ACC112 (cell line): ENCODE results near the gene SFTPB.
"Not testable (repeated sequence)": the region's sequence is repeated elsewhere in the genome, so short reads cannot be mapped to it uniquely, and the experiment has no call there.

Experiments
- H2AFZ ChIP-seq: fragments of 200-600 bp; sonication (generic); one replicate; pipeline ENCODE4 v1.6.0; 2017; ENCODE audit warnings: antibody characterized with exemption, low read length; ENCODE audit not compliant: unreplicated experiment
- H3K27ac ChIP-seq: fragments of 200-600 bp; sonication (generic); 2 replicates; pipeline ENCODE4 v1.5.1; 2014; ENCODE audit warnings: low read depth, mild to moderate bottlenecking, antibody characterized with exemption, low read length, moderate library complexity
- H3K27me3 ChIP-seq: fragments of 200-600 bp; sonication (generic); 2 replicates; pipeline ENCODE4 v1.6.1; 2014; ENCODE audit warnings: mild to moderate bottlenecking, antibody characterized with exemption, low read length, moderate library complexity, mixed read lengths; ENCODE audit not compliant: insufficient read depth
- H3K36me3 ChIP-seq: fragments of 200-600 bp; sonication (generic); 2 replicates; pipeline ENCODE4 v1.6.1; 2016; ENCODE audit warnings: mild to moderate bottlenecking, antibody characterized with exemption, low read length, moderate library complexity, mixed read lengths; ENCODE audit not compliant: insufficient read depth
- H3K4me1 ChIP-seq: fragments of 200-600 bp; sonication (generic); one replicate; pipeline ENCODE4 v1.6.1; 2016; ENCODE audit warnings: low read length, mixed read lengths; ENCODE audit not compliant: insufficient read depth, unreplicated experiment, control insufficient read depth
- H3K4me3 ChIP-seq: fragments of 200-600 bp; sonication (generic); 2 replicates; pipeline ENCODE4 v1.5.1; 2014; ENCODE audit warnings: mild to moderate bottlenecking, low read depth, low read length
- H3K79me2 ChIP-seq: fragments of 200-600 bp; sonication (generic); one replicate; pipeline ENCODE4 v1.6.0; 2016; ENCODE audit warnings: low read length; ENCODE audit not compliant: control insufficient read depth, unreplicated experiment, insufficient read depth

Gene SFTPB

DNA sequence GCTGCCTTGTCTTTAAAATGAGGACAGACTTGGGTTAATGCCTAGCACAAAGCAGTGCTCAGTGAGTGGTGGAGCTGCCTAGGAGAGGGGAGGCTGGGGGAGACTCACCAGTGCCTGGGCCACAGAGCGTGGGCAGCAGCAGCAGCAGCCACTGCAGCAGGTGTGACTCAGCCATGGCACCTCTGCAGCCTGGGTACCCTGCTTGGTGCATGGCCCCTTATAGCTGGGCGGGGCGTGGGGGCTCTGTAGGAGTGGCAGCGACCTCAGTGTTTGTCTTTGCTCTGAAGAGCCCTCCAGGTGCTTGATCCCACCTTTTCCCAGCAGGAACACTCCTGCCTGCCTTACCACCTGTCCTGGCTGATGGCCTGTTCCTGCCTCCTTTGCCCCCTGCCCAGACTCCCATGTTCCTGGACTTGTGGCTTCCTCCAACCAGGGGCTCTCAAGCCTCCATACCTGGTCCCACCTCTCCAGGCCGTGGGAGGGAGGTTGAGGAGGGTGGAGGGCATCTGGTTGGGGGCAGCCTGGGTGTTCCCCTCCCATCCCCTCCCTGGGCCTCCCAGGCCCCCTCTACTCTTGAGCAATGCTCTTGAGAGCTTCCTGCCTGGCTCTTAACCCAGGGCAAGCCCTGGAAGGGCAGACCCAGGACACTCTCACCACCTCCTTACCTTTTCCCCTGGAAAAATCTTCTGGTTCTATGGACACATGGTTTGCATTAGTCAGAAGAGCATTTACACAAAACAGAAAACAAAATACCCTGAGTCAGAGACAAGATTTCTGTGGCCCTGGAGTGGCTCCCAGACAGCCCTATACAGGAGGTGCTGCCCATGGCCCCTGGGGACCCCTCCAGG is at the start of gene SFTPB:
SFTPB (minus strand) TSS at position 191 of the 848 bp plus-strand sequence; CDS start at position 175, 16 bp downstream.
- H3K27ac ChIP-seq = no peak within 1 kb of the TSS
- no peak within 1 kb of the TSS for H2AFZ ChIP-seq
- no peaks in the 10 kb centered on the region for H3K27me3 ChIP-seq
- H3K4me1 ChIP-seq = peaks cover 19% of the 10 kb centered on the region
- H3K4me3 ChIP-seq = no peak within 1 kb of the TSS
- H3K36me3 ChIP-seq = no peaks in the 10 kb centered on the region
- no peaks in the 10 kb centered on the region for H3K79me2 ChIP-seq

- no peaks in the 10 kb centered on the region for H3K27me3 ChIP-seq
- H3K79me2 ChIP-seq = no peaks in the 10 kb centered on the region
- no peak overlapping the region for H3K27ac ChIP-seq
- peaks cover 14% of the 10 kb centered on the region for H3K4me1 ChIP-seq
- H3K36me3 ChIP-seq = no peaks in the 10 kb centered on the region
- H2AFZ ChIP-seq = no peak overlapping the region
- H3K4me3 ChIP-seq = no peak overlapping the region
These were observed 49.5 kb upstream of the SFTPB start for GRCh38 chr2:85717308-85718008.

DNA sequence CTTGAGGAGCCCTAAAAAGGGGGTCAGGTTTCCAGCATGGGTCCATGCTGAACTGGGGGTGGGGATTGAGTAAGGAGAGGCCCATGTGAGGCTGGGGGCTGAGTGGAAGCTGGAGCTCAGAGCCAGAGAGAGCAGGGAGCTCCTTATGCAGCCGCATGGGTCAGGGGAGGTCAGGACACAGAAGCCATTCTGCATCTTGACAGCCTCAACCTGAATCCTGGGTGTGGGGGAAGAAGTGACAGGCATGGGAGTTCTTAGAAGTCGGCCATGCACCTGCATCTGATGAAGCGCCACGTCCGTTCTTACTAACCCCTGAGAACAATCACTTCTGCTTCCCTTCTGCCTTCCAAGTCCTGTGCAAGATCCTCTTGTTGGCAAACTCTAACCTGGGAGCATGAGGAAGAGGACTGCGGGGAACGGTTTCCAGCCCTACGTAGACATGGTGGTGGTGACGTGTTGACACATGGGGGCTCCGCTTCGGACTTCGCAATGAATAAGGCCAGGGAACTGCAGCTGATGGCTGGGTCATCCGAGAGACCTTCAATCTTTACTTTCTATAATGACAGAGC is 48.4 kb upstream of the SFTPB start:
- Histone ChIP-seq H3K27ac (no peak overlapping the region), H3K27me3 (no peaks in the 10 kb centered on the region), H3K4me1 (peaks cover 14% of the 10 kb centered on the region), H2AFZ (no peak overlapping the region), H3K79me2 (no peaks in the 10 kb centered on the region), H3K36me3 (no peaks in the 10 kb centered on the region), H3K4me3 (no peak overlapping the region)

DNA sequence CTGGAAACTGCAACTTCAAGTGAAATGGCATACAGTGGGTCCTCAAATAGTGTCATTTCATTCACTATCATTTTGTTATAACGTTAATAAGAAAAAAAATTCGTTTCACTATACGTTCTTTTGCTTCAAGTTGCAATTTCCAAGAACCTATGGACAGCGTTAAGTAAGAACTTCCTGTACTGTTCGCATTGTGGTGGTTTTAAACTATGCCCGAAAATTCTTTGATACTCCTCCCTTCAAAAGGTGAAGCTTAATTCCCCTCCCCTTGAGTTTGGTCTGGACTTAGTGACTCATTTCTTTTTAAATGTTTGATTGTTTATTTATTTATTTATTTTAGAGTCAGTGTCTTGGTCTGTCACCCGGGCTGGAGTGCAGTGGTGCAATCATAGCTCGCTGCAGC is 46.8 kb upstream of the SFTPB start:
- no peaks in the 10 kb centered on the region for H3K27me3 ChIP-seq

DNA sequence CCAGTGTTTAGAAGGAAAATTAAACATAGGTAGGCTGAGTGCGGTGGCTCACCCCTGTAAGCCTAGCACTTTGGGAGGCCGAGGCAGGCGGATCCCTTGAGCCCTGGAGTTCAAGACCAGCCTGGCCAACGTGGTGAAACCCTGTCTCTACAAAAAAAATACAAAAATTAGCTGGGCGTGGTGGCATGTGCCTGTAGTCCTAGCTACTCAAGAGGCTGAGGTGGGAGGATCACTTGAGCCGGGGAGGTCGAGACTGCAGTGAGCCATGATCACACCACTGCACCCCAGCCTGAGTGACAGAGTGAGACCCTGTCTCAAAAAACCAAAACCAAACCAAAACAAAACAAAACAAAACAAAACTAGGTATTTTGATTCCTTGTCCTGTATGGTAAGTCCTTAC is 46.4 kb upstream of the SFTPB start:
- H3K36me3 ChIP-seq, H3K4me3 ChIP-seq, H3K27ac ChIP-seq, H3K79me2 ChIP-seq, H3K27me3 ChIP-seq, H2AFZ ChIP-seq: not testable (repeated sequence)
- H3K4me1 ChIP-seq = peaks cover 20% of the 10 kb centered on the region

More for the DNA sequence above, 46.8 kb upstream of the SFTPB start:
- Histone ChIP-seq H3K4me1 (peaks cover 16% of the 10 kb centered on the region), H3K27ac (no peak overlapping the region), H3K36me3 (no peaks in the 10 kb centered on the region), H3K79me2 (no peaks in the 10 kb centered on the region), H2AFZ (no peak overlapping the region), H3K4me3 (no peak overlapping the region)

DNA sequence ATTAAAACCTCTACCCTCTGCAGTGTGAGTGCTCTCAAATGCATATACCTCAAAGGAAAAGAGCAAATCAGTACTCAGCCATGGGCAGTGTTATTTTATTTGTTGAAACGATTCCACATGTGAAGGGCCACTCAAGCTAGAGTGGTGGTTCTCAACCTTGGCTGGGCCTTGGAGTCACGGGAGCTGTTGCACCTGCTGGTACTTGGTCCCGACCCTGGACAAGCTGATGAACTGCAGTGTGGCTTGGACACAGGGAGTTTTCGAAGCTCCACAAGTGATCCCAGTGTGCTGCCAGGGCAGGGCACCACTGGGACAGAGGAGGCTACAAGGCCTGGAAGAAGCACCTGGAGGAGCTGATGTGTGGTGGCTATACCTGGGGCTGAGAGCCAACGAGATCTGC is 45.8 kb upstream of the SFTPB start:
- Histone ChIP-seq H3K4me1 (peaks cover 26% of the 10 kb centered on the region), H3K36me3 (no peaks in the 10 kb centered on the region), H3K79me2 (no peaks in the 10 kb centered on the region), H2AFZ (no peak overlapping the region), H3K4me3 (no peak overlapping the region), H3K27ac (peak overlapping the region; percentile 40), H3K27me3 (no peaks in the 10 kb centered on the region)

GRCh38 chr2:85712849-85713612 is 45.0 kb upstream of the SFTPB start:
- H3K36me3 ChIP-seq = no peaks in the 10 kb centered on the region
- H2AFZ ChIP-seq = no peak overlapping the region
- no peaks in the 10 kb centered on the region for H3K79me2 ChIP-seq
- H3K4me1 ChIP-seq = peaks cover 30% of the 10 kb centered on the region
- H3K27ac ChIP-seq = peak overlapping the region; percentile 74
- H3K4me3 ChIP-seq = no peak overlapping the region
- no peaks in the 10 kb centered on the region for H3K27me3 ChIP-seq

- Histone ChIP-seq H2AFZ (no peak overlapping the region), H3K4me1 (peaks cover 30% of the 10 kb centered on the region), H3K4me3 (no peak overlapping the region), H3K27me3 (no peaks in the 10 kb centered on the region), H3K36me3 (no peaks in the 10 kb centered on the region), H3K27ac (peak overlapping the region; percentile 74; the same call in 1 of the 2 replicates), H3K79me2 (no peaks in the 10 kb centered on the region)
These were observed 44.3 kb upstream of the SFTPB start for GRCh38 chr2:85712336-85712735.

- no peak overlapping the region for H2AFZ ChIP-seq
- no peaks in the 10 kb centered on the region for H3K79me2 ChIP-seq
- no peak overlapping the region for H3K4me3 ChIP-seq
- peaks cover 35% of the 10 kb centered on the region for H3K4me1 ChIP-seq
- H3K27ac ChIP-seq = no peak overlapping the region
- no peaks in the 10 kb centered on the region for H3K36me3 ChIP-seq
- no peaks in the 10 kb centered on the region for H3K27me3 ChIP-seq
These were observed 43.6 kb upstream of the SFTPB start for GRCh38 chr2:85711578-85712060.
